HG02981 (cell line): ENCODE measurements around the gene FIP1L1.
"Not testable (repeated sequence)": the region's sequence is repeated elsewhere in the genome, so short reads cannot be mapped to it uniquely, and the experiment has no call there.

Experiments
- ATAC-seq: cut with Tn5 transposase; IDR thresholded peaks from one replicate; pipeline ENCODE4 v1.9.1; 2021; ENCODE audit warnings: mild to moderate bottlenecking, moderate library complexity; ENCODE audit not compliant: unreplicated experiment

FIP1L1 gene

GRCh38 chr4:53376900-53377299 lies 541 bp upstream of the FIP1L1 start:
- no peak for ATAC-seq

DNA sequence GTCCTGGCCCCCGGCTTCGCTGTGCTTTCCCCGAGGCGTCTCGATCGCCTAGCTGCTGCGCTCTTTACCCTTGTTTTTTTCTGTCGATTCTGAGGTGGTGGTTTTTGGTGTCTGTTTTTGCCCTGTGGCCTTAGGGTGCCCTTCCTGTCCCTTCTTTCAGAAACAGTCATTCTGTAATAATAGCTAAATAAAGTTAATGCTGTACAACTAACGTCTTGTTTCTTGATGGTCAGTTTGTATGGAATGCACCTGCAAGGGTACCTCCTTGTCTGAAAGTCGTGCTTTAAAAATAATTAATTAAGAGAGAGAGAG lies 686 bp downstream of the FIP1L1 start:
- ATAC-seq: peak; percentile 36

- no peak for ATAC-seq
These were observed 2.8 kb downstream of the FIP1L1 start for GRCh38 chr4:53380221-53380620.

- not testable (repeated sequence) for ATAC-seq
These were observed 32.0 kb downstream of the FIP1L1 start for GRCh38 chr4:53409479-53409878.

GRCh38 chr4:53419208-53419607 lies 41.8 kb downstream of the FIP1L1 start:
- ATAC-seq: no peak

GRCh38 chr4:53421791-53422190 lies 44.4 kb downstream of the FIP1L1 start:
- ATAC-seq: no peak

GRCh38 chr4:53422367-53422766 lies 44.9 kb downstream of the FIP1L1 start:
- no peak for ATAC-seq

- no peak for ATAC-seq
These were observed 46.8 kb downstream of the FIP1L1 start for GRCh38 chr4:53424280-53424679.

- ATAC-seq: no peak
These were observed 49.9 kb downstream of the FIP1L1 start for GRCh38 chr4:53427366-53427765.

GRCh38 chr4:53431052-53431451 lies 53.6 kb downstream of the FIP1L1 start:
- ATAC-seq: no peak

DNA sequence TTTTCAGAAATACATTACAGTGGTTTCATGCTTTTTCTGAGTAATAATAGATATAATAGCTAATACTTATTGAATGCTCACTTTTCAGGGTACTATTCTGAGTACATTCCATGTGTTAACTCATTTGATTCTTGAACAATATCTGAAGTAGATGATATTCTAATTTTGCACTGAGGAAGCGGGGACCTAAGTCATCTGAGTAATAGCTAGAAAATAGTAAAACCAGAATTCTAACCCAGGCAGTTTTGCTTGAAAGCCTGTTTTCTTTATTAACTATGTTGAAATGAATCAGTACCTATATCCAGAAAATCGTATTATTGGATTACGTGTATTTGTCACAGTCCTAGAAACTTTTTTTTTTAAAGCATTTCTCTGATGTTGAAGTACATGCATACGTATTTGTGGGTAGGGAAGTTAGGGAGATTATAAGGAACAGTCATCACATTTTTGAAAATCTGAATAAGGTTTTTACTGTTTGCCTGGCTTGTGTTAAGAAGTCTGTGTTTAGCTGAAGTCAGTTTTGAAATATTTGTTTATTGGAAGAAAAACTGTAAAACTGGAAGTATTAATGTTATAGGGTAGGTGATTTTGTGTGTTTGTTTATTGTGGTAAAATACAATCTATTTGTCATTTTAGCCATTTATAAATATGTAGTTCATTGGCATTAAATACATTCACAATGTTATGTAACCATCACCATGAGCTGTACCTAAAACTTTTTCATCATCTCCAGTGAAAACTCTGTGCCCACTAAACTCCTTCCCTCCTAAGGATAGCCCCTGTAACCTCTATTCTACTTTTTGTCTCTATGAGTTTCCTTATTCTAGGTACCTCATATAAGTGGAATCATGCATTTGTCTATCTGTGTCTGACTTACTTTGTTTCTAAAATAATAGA lies 55.3 kb downstream of the FIP1L1 start:
- no peak for ATAC-seq

- ATAC-seq: no peak
These were observed 58.8 kb downstream of the FIP1L1 start for GRCh38 chr4:53436251-53436650.

DNA sequence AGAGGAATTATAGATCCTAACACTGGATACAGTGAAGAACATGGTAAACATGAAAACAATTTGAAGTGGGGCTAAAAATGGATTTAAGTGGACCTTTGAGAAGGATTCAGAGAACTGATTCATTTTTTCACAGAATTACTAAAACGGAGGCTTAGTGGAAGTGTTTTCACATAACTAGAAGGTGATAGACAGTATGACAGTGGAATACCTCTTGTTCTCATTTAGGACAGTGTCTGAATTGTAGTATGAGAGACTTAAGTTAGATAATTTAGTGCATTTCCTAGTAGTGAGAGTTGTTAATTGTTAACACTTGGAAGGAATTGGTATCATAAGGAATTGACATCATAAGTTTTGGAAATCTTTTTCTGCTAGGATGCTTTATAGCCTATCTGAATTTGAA lies 64.1 kb downstream of the FIP1L1 start:
- no peak for ATAC-seq

DNA sequence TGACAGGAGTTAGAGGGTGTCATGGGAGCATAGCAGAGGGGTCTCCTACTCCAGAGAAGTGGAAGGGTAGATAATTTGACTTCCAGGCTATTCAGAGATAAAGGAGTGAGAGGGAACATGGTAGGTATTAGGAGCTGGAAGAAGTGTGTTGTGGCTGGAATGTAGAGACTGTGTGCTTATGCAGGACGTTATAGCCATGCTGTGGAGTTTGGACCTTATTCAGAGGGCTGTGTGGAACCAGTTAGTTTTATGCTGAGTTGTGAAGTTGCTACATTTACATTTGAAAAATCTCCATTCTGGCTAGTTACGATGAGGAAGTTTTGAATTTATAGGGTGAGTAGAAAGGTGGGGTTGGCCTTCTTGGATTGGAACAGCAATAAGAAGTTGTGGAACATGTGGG lies 67.5 kb downstream of the FIP1L1 start:
- no peak for ATAC-seq

GRCh38 chr4:53450773-53451172 lies 73.3 kb downstream of the FIP1L1 start:
- no peak for ATAC-seq

DNA sequence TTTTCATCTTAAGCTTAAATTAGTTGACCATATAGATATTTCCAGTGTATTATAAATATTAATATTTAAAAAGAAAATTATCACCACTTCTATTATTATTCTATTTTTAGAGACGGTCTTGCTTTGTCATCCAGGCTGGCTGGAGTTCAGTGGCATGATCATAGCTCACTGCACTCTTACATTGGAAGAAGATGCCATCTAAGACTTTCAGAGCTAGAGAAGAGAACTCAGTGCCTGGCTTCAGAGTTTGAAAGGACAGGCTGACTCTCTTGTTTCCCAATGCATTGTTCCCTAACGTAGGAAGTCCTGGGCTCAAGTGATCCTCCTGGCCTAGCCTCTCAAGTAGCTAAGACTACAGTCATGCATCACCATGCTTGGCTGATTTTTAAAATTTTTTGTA lies 75.9 kb downstream of the FIP1L1 start:
- no peak for ATAC-seq

- no peak for ATAC-seq
These were observed 78.3 kb downstream of the FIP1L1 start for GRCh38 chr4:53455766-53456165.

- ATAC-seq: no peak
These were observed 78.7 kb downstream of the FIP1L1 start for GRCh38 chr4:53456178-53456577.

DNA sequence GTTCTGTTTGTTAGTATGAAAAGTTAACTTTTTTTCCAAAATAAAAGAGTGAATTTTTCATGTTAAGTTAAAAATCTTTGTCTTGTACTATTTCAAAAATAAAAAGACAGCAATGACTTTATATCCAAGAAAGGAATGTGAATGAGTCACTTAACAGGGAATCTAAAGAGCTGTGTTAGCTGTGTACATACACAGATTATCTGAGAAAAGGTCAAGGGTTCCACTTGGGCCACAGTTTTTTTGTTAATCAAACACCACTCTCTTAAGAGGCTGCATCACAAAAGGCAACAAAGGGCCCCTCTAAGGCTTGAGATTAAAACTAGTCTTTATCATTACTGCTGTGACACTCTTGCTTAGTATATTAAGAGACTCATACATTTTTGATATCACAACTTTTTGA lies 82.1 kb downstream of the FIP1L1 start:
- no peak for ATAC-seq

GRCh38 chr4:53461244-53461643 lies 83.8 kb downstream of the FIP1L1 start:
- no peak for ATAC-seq

GRCh38 chr4:53463340-53463739 lies 85.9 kb downstream of the FIP1L1 start:
- no peak for ATAC-seq

GRCh38 chr4:53465281-53465680 lies 87.8 kb downstream of the FIP1L1 start:
- ATAC-seq: no peak

GRCh38 chr4:53465891-53466290 lies 88.5 kb downstream of the FIP1L1 start:
- no peak for ATAC-seq
